ENCODE results near the gene CTNNB1.

DNA sequence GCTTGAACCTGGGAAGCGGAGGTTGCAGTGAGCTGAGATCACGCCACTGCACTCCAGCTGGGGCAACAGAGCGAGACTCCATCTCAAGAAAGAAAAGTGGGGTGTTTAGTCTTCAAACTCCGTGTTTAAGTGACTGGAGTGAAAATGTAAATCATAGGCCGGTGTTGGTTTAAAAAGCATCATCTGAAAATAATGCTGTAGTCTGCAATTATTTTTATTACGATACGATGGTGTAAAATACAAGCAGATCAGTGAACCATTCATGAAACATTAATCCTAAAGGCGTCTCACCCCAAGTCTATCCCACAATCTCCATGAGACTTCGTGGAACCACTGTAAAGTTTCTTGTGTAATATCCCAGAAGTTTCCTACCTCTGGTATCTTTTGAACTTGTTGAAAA, 6.3 kb downstream of the CTNNB1 start:
- TF ChIP-seq CTCF (optimal IDR thresholded peaks at IDR 0.05 in 1 of 3, IDR thresholded peaks at IDR 0.05 in 1 of 3, conservative IDR thresholded peaks at IDR 0.05 in 1 of 3; ENCODE audit: extremely low read depth in 1 of 3, insufficient read depth in 2 of 3, low read length in 3 of 3) (no peak), EZH2 (IDR thresholded peaks at IDR 0.05; ENCODE audit: low read length) (no peak)

Data from keratinocyte (primary cell).